GM10248 (cell line): ENCODE results near the gene TMEM62.

Source experiments
- CTCF ChIA-PET: fragments of 300-600 bp; sonication (Branson Sonifier 250); formaldehyde crosslinking; extraction: SDS; loops from one replicate; lab custom pipeline; 2021; ENCODE audit warnings: antibody characterized with exemption; lab: Yijun Ruan, JAX
- POLR2A ChIA-PET: fragments of 350-650 bp; sonication (Branson Sonifier 250); formaldehyde crosslinking; extraction: SDS; loops from one replicate; lab custom pipeline; 2020; ENCODE audit warnings: antibody characterized with exemption; lab: Yijun Ruan, JAX
- DNase-seq: peaks from one replicate; pipeline ENCODE4 v3.0.0; 2012; ENCODE audit errors: extremely low spot score
- TF ChIP-seq, protein P1 (sequence below): IDR thresholded peaks from 2 replicates; pipeline ENCODE4 v1.5.1; 2012; ENCODE audit warnings: mild to moderate bottlenecking, low read depth; ENCODE audit errors: extremely low read depth, missing control alignments, control extremely low read depth

Gene TMEM62

DNA sequence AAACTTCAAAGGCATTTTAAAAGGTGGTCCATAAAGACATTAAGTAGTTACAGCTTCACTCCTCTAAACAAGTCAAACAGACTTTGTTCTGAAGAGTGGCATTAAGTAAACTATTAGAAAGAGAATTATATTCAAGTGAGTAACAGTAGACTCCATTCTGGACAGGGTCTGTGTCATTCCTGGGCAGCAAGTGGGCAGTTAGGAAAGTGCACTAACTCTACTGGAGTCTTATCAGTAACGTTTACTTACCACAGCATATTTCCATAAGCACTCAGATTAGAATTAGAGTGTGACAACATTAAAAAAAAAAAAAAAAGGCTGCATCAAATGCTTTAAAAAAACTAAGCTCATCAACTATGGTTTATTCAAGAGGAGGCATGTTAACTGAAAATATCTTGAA lies 38.1 kb upstream of the TMEM62 start:
- TF ChIP-seq, protein P1, sequence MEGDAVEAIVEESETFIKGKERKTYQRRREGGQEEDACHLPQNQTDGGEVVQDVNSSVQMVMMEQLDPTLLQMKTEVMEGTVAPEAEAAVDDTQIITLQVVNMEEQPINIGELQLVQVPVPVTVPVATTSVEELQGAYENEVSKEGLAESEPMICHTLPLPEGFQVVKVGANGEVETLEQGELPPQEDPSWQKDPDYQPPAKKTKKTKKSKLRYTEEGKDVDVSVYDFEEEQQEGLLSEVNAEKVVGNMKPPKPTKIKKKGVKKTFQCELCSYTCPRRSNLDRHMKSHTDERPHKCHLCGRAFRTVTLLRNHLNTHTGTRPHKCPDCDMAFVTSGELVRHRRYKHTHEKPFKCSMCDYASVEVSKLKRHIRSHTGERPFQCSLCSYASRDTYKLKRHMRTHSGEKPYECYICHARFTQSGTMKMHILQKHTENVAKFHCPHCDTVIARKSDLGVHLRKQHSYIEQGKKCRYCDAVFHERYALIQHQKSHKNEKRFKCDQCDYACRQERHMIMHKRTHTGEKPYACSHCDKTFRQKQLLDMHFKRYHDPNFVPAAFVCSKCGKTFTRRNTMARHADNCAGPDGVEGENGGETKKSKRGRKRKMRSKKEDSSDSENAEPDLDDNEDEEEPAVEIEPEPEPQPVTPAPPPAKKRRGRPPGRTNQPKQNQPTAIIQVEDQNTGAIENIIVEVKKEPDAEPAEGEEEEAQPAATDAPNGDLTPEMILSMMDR = no peak
- ChIA-PET CTCF (interaction anchor here (1.0 kb wide), 1 partner anchor 52 kb away, joined by 3 read pairs; no protein-coding TSS in a partner anchor), POLR2A (interaction anchor here (0.7 kb wide), 1 partner anchor 213 kb away, joined by 3 read pairs; no protein-coding TSS in a partner anchor)
- DNase-seq = no peak

DNA sequence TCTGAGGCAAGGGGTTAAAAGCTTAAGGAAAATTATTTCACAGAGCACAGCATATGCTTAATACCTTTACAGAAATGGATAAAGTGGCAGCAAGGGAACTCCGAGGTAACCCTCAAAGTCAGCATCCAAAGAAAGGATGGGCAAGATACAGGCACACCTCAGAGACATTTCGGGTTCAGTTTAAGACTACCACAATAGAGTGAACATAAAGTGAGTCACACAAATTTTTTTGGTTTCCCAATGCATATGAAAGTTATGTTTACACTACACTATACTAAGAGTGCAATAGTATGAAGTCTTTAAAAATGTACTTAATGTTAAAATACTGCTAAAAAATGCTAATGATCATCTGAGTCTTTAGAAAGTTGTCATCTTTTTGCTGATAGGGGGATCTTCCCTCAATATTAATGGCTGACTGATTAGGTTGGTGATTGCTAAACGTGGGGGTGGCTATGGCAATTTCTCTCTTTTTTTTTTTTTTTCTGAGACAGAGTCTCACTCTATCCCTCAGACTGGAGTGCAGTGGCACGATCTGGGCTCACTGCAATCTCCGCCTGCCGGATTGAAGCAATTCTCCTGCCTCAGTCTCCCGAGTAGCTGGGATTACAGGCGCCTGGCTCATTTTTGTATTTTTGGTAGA lies 37.6 kb upstream of the TMEM62 start:
- CTCF ChIA-PET = interaction anchor here (1.0 kb wide), 1 partner anchor 53 kb away, joined by 3 read pairs; no protein-coding TSS in a partner anchor
- no peak for DNase-seq
- TF ChIP-seq, protein P1 = no peak
- POLR2A ChIA-PET = interaction anchor here (0.7 kb wide), 1 partner anchor 213 kb away, joined by 3 read pairs; no protein-coding TSS in a partner anchor

DNA sequence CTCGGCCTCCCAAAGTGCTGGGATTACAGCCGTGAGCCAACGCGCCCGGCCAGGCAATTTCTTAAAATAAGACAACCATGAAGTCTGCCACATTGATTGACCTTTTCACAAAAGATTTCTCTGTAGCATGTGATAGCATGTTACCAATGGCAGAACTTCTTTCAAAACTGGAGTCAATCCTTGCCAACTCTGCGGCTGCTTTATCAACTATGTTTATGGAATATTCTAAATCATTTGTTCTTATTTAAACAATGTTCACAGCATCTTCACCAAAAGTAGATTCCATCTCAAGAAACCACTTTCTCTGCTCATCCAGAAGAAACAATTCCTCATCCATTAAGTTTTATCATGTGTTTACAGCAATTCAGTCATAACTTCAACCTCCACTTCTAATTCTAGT lies 37.0 kb upstream of the TMEM62 start:
- no peak for DNase-seq
- TF ChIP-seq, protein P1 = no peak
- ChIA-PET CTCF (no interaction called here), POLR2A (no interaction called here)

DNA sequence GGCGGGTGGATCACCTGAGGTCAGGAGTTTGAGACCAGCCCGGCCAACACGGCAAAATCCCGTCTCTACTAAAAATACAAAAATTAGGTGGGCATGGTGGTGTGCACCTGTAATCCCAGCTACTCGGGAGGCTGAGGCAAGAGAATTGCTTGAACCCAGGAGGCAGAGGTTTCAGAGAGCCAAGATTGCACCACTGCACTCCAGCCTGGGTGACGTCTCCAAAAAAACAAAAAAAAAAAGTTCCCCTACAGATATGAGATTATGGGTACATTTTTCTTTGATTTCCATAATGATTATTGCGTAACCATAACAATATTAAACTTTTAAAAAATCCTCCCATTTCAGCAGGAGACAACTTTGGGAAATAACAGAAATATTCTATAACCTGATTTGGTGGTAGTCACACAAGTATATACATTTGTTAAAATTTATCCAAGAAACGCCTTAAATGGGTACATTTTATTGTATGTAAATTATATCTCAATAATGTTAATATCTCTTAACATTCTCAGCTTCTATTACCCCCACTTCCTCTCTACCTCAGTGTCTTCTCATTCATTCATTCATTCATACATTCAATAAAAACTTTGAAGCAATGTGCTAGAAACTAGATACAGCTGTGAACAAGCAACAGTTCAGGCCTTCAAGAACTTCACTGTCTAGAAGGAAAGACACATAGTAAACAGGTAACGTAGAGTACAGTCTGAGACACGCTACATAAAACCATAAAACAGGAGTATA lies 34.1 kb upstream of the TMEM62 start:
- DNase-seq = no peak
- ChIA-PET POLR2A (no interaction called here), CTCF (no interaction called here)
- TF ChIP-seq, protein P1 = no peak

DNA sequence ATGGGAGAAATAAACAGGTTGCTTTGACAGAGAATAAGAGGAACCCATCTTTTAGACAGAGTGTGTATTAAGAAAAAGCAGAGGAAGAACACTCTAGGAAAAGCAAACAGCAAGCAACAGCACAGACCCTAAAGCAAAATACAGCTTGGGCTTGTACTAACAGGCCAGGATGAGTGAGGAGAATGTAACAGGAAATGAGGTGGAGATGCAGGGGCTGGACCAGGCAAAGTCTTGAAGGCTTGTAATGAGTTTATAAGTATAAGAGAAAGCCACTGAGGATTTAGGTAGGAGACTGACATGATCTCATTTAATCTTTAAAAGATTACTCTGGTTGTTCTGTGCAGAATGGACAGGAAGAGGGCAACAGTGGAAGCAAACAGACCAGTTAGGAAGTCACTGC lies 32.4 kb upstream of the TMEM62 start:
- TF ChIP-seq, protein P1 = no peak
- ChIA-PET POLR2A (no interaction called here), CTCF (interaction anchor here (4.5 kb wide), 1 partner anchor 9 kb away, joined by 18 read pairs; no protein-coding TSS in a partner anchor)
- DNase-seq = no peak

DNA sequence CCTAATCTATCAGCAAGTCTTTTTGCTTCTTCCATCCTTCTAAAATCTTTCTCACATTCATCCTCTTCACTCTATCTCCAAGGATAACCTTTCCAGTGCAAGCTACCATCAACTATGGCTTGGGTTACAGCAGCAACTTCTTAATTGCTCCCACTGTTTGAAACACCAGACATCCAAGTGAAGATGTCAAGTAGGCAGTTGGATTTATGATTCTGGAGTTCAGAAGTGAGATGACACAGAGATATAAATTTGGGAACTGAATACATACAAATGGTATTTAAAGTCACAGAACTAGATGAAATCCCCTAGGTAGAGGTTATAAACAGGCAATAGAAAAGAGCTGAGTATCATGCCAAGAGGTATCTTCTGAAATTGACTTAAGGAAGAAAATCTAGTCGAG lies 31.2 kb upstream of the TMEM62 start:
- no peak for DNase-seq
- ChIA-PET CTCF (interaction anchor here (4.5 kb wide), 1 partner anchor 10 kb away, joined by 18 read pairs; no protein-coding TSS in a partner anchor), POLR2A (interaction anchor here (0.6 to 0.7 kb wide), 2 partner anchors 35 to 139 kb away, joined by 3 to 6 read pairs; no protein-coding TSS in a partner anchor)
- TF ChIP-seq, protein P1 = no peak
